Neural progenitor cell (in vitro differentiated cells): ENCODE measurements around the gene LIPI.

ENCODE experiments used
- EZH2 ChIP-seq: fragments of 200-600 bp; sonication (generic); IDR thresholded peaks from 2 replicates; pipeline ENCODE4 v1.6.1; 2017; ENCODE audit warnings: antibody characterized with exemption, mild to moderate bottlenecking, moderate library complexity
- EZH2phosphoT487 ChIP-seq: fragments of 200-600 bp; sonication (generic); IDR thresholded peaks from 2 replicates; pipeline ENCODE4 v1.6.1; 2017; ENCODE audit warnings: antibody characterized with exemption
- TF ChIP-seq, protein P1 (sequence below): fragments of 200-600 bp; sonication (generic); IDR thresholded peaks from 2 replicates; pipeline ENCODE4 v1.5.1; 2017; ENCODE audit warnings: antibody characterized with exemption, mild to moderate bottlenecking

GRCh38 chr21:14084701-14085100 lies 126.1 kb downstream of the LIPI start:
- TF ChIP-seq, protein P1, sequence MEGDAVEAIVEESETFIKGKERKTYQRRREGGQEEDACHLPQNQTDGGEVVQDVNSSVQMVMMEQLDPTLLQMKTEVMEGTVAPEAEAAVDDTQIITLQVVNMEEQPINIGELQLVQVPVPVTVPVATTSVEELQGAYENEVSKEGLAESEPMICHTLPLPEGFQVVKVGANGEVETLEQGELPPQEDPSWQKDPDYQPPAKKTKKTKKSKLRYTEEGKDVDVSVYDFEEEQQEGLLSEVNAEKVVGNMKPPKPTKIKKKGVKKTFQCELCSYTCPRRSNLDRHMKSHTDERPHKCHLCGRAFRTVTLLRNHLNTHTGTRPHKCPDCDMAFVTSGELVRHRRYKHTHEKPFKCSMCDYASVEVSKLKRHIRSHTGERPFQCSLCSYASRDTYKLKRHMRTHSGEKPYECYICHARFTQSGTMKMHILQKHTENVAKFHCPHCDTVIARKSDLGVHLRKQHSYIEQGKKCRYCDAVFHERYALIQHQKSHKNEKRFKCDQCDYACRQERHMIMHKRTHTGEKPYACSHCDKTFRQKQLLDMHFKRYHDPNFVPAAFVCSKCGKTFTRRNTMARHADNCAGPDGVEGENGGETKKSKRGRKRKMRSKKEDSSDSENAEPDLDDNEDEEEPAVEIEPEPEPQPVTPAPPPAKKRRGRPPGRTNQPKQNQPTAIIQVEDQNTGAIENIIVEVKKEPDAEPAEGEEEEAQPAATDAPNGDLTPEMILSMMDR: no peak
- no peak for TF ChIP-seq EZH2
- TF ChIP-seq EZH2phosphoT487: no peak
